Medulla oblongata (tissue), 1 donor: ENCODE data around the gene AMZ1.
A peak's percentile ranks its signal among the peaks of the same experiment; 100 is the strongest.
"Not testable (repeated sequence)": the region's sequence is repeated elsewhere in the genome, so short reads cannot be mapped to it uniquely, and the experiment has no call there.

Experiments used
- DNase-seq: peaks from one replicate; pipeline ENCODE4 v3.0.0-alpha.2; 2015; ENCODE audit errors: extremely low spot score

Gene AMZ1

GRCh38 chr7:2691011-2691707 is 3.2 kb downstream of the AMZ1 start:
- DNase-seq, result no peak

- DNase-seq, result not testable (repeated sequence)
Measured at GRCh38 chr7:2691932-2692439, 4.0 kb downstream of the AMZ1 start.

GRCh38 chr7:2692543-2692942 is 4.5 kb downstream of the AMZ1 start:
- no peak for DNase-seq

- not testable (repeated sequence) for DNase-seq
Measured at GRCh38 chr7:2693420-2694121, 5.6 kb downstream of the AMZ1 start.

GRCh38 chr7:2694122-2694436 is 6.1 kb downstream of the AMZ1 start:
- not testable (repeated sequence) for DNase-seq

- DNase-seq, result no peak
Measured at GRCh38 chr7:2698581-2699288, 10.7 kb downstream of the AMZ1 start.

GRCh38 chr7:2699289-2699620 is 11.3 kb downstream of the AMZ1 start:
- no peak for DNase-seq

- DNase-seq, result no peak
Measured at GRCh38 chr7:2700141-2700850, 12.3 kb downstream of the AMZ1 start.

- DNase-seq, result no peak
Measured at GRCh38 chr7:2701424-2701823, 13.4 kb downstream of the AMZ1 start.

GRCh38 chr7:2701832-2702593 is 14.0 kb downstream of the AMZ1 start:
- DNase-seq, result peak; percentile 94

GRCh38 chr7:2702594-2702957 is 14.6 kb downstream of the AMZ1 start:
- DNase-seq, result no peak

GRCh38 chr7:2705371-2706096 is 17.5 kb downstream of the AMZ1 start:
- no peak for DNase-seq

GRCh38 chr7:2706685-2707126 is 18.7 kb downstream of the AMZ1 start:
- no peak for DNase-seq

GRCh38 chr7:2707481-2707880 is 19.5 kb downstream of the AMZ1 start:
- DNase-seq, result no peak

- no peak for DNase-seq
Measured at GRCh38 chr7:2708041-2708440, 20.0 kb downstream of the AMZ1 start.

GRCh38 chr7:2708547-2709310 is 20.7 kb downstream of the AMZ1 start:
- no peak for DNase-seq

GRCh38 chr7:2709553-2710285 is 21.7 kb downstream of the AMZ1 start:
- peak; percentile 76 for DNase-seq

GRCh38 chr7:2710286-2710655 is 22.3 kb downstream of the AMZ1 start:
- no peak for DNase-seq

- no peak for DNase-seq
Measured at GRCh38 chr7:2710901-2711551, 23.0 kb downstream of the AMZ1 start.
